Measurements from ENCODE around the gene MYO10. TPM values are rescaled to one million over a fixed set of nuclear protein-coding genes. Genes with fewer than 3 reads are reported as not detected.
A peak's percentile ranks its signal among the peaks of the same experiment; 100 is the strongest.

The MYO10 gene
- total RNA-seq, 1 donor from 2014 or later: 80.2 TPM

DNA sequence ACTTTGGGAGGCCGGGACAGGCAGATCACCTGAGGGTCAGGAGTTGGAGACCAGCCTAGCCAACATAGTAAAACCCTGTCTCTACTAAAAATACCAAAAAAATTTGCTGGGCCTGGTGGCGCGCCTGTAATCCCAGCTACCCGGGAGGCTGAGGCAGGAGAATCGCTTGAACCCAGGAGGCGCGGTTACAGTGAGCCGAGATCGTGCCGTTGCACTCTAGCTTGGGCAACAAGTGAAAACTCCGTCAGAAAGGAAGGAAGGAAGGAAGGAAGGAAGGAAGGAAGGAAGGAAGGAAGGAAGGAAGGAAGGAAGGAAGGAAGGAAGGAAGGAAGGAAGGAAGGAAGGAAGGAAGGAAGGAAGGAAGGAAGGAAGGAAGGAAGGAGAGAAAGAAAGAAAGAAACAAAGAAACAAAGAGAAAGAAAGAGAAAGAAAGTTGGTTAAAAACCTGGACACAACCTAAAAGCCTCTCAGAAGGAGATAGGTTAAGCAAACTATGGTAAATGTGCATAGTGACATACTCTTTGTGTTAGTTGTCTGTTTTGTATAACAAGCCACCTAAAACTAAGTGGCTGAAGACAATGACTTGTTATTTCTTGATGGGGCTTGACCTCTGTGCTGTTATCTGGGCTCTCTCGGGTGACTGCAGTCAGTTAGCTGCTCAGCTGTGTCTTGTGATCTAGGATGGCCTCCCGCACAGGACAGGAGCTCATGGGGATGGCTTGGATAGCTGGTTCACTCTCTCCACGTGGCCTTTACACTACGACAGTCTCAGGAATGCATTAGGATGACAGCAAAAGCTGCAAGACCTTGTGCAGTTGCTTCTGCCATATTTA, 8.0 kb upstream of the MYO10 start:
- FAIRE-seq (no peak), DNase-seq (ENCODE audit: low read depth) (no peak)
- Histone ChIP-seq H3K27me3 (ENCODE audit: insufficient read depth, low read length) (no peaks in the 10 kb centered on the region), H3K4me3 (ENCODE audit: insufficient read depth, low read depth, low read length) (no peak overlapping the region), H3K4me2 (ENCODE audit: low read length) (no peak overlapping the region), H2AFZ (ENCODE audit: low read depth, low read length) (no peak overlapping the region), H3K9me3 (ENCODE audit: insufficient read depth, low read depth, low read length) (peaks cover 3% of the 10 kb centered on the region), H3K27ac (ENCODE audit: low read depth, low read length) (no peak overlapping the region), H3K36me3 (ENCODE audit: insufficient read depth, low read length) (no peaks in the 10 kb centered on the region), H3K9ac (ENCODE audit: low read length) (no peak overlapping the region), H4K20me1 (ENCODE audit: insufficient read depth, low read length) (no peaks in the 10 kb centered on the region), H3K4me1 (ENCODE audit: insufficient read depth, low read length) (no peaks in the 10 kb centered on the region), H3K79me2 (ENCODE audit: insufficient read depth, low read length) (no peaks in the 10 kb centered on the region)
- Mint-ChIP-seq H3K4me1 (ENCODE audit: low read depth, unreplicated experiment) (no peaks in the 10 kb centered on the region), H3K27ac (ENCODE audit: unreplicated experiment) (no peak overlapping the region), H3K27me3 (ENCODE audit: low read depth, unreplicated experiment) (peaks cover 11% of the 10 kb centered on the region), H3K36me3 (ENCODE audit: low read depth, unreplicated experiment) (no peaks in the 10 kb centered on the region), H3K9me3 (ENCODE audit: unreplicated experiment) (peaks cover 18% of the 10 kb centered on the region), H3K4me3 (ENCODE audit: unreplicated experiment) (peak overlapping the region; percentile 23)
- TF ChIP-seq EZH2 (IDR thresholded peaks at IDR 0.05; ENCODE audit: insufficient read depth, low read length): no peak
- TF ChIP-seq CTCF (IDR thresholded peaks at IDR 0.05; ENCODE audit: insufficient read depth, low read depth, low read length): no peak

GRCh38 chr5:16937503-16938161, 1.5 kb upstream of the MYO10 start:
- peaks cover 34% of the 10 kb centered on the region for H3K79me2 ChIP-seq (ENCODE audit: insufficient read depth, low read length)
- no peak for DNase-seq (ENCODE audit: low read depth)

More at GRCh38 chr5:16937503-16938161, 1.5 kb upstream of the MYO10 start:
- H3K9me3 Mint-ChIP-seq (ENCODE audit: unreplicated experiment): peaks cover 3% of the 10 kb centered on the region
- Histone ChIP-seq H3K27me3 (ENCODE audit: insufficient read depth, low read length) (peaks cover 9% of the 10 kb centered on the region), H3K36me3 (ENCODE audit: insufficient read depth, low read length) (no peaks in the 10 kb centered on the region), H3K4me3 (ENCODE audit: insufficient read depth, low read depth, low read length) (no peak overlapping the region), H3K9ac (ENCODE audit: low read length) (no peak overlapping the region), H2AFZ (ENCODE audit: low read depth, low read length) (no peak overlapping the region), H4K20me1 (ENCODE audit: insufficient read depth, low read length) (peaks cover 26% of the 10 kb centered on the region), H3K9me3 (ENCODE audit: insufficient read depth, low read depth, low read length) (no peaks in the 10 kb centered on the region), H3K4me1 (ENCODE audit: insufficient read depth, low read length) (peaks cover 15% of the 10 kb centered on the region), H3K4me2 (ENCODE audit: low read length) (no peak overlapping the region), H3K27ac (ENCODE audit: low read depth, low read length) (no peak overlapping the region)
- peaks cover 17% of the 10 kb centered on the region for H3K27me3 Mint-ChIP-seq (ENCODE audit: low read depth, unreplicated experiment)
- peak overlapping the region; percentile 65 for H3K27ac Mint-ChIP-seq (ENCODE audit: unreplicated experiment)
- peaks cover 10% of the 10 kb centered on the region for H3K4me1 Mint-ChIP-seq (ENCODE audit: low read depth, unreplicated experiment)
- no peak for TF ChIP-seq CTCF (IDR thresholded peaks at IDR 0.05; ENCODE audit: insufficient read depth, low read depth, low read length)
- TF ChIP-seq EZH2 (IDR thresholded peaks at IDR 0.05; ENCODE audit: insufficient read depth, low read length): no peak
- no peak for FAIRE-seq
- peak overlapping the region; percentile 85 for H3K4me3 Mint-ChIP-seq (ENCODE audit: unreplicated experiment)
- no peaks in the 10 kb centered on the region for H3K36me3 Mint-ChIP-seq (ENCODE audit: low read depth, unreplicated experiment)
